ENCODE data around the gene SEPTIN2.
"Not testable (repeated sequence)": the region's sequence is repeated elsewhere in the genome, so short reads cannot be mapped to it uniquely, and the experiment has no call there.

The SEPTIN2 gene

GRCh38 chr2:241354668-241355658, 39.2 kb downstream of the SEPTIN2 start:
- peak; percentile 66 for DNase-seq

GRCh38 chr2:241355983-241356870, 40.5 kb downstream of the SEPTIN2 start, which contains the start of gene FARP2:
Gene FARP2 (plus strand): TSS chr2:241356285. CDS start chr2:241373108, 16,823 bp downstream.
- DNase-seq: peak; percentile 98

- no peak for DNase-seq
These were observed 41.1 kb downstream of the SEPTIN2 start for GRCh38 chr2:241356871-241357260.

DNA sequence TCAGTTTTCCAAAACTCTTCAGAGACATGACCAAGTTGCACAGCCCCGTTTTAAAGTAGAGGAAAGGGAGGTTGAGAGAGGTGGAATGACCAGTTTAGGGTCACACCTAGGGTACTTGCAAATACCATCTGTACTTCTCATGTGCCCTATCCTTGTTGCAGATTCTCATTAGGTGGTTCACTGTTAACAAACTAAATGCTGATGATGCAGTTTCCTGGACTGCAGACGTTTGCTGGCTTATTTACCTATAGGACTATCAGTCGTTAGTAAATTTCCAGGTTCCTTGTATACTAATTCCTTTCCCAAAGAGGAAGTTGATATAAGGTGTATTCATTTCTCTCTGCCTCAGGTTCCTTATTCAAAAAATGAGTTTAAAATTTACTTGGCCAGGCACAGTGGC, 41.8 kb downstream of the SEPTIN2 start:
- DNase-seq: no peak

GRCh38 chr2:241358470-241358869, 42.7 kb downstream of the SEPTIN2 start:
- DNase-seq: no peak

DNA sequence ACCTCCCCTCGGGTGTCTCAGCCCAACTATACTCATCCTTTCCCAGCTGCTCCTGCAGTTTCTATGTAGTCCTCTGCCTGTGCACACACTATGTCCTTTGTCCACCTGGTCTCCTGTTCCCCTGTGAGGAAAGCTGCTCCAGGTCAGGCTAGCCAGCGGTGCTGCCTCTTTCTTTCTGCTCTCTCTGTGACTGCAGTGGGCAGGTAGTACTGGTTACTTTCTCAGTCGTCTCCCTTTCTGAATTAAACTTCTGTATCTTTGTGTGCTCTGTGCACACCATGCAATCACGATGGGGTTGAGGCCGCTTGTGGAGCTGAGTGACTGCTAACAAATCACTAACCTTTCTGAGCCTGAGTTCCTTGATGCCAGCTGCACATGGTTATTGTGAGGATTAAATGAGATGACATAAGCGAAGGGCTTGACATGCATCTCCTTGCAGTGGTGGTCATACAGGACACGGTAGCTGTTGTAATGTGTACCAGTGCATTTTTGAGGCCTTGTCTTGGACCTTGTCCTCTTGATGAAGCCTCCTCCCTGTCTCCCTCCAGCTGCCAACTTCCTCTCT, 43.8 kb downstream of the SEPTIN2 start:
- DNase-seq: no peak

DNA sequence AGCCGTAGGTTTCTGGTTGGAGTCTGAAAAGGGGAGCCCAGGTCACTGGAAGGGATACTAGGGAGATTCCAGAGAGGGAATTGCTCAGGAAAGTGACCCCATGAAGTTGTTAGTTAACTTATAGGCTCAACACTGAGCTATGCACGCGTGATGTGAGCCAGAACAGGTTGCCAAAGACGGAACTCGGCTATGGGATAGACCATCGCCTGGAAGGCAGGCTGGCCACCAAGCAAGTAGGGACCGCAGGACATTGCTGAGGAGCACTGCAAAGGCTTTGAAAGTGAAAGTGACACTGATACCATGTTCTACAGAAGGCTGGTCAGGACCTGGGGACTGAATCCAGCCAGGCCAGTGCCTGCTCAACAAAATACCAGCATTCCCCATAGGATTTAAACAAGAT, 47.7 kb downstream of the SEPTIN2 start:
- no peak for DNase-seq

- DNase-seq: no peak
These were observed 49.1 kb downstream of the SEPTIN2 start for GRCh38 chr2:241364781-241365180.

- DNase-seq: no peak
These were observed 51.0 kb downstream of the SEPTIN2 start for GRCh38 chr2:241366678-241367077.

- DNase-seq: no peak
These were observed 52.9 kb downstream of the SEPTIN2 start for GRCh38 chr2:241368643-241369042.

GRCh38 chr2:241372361-241372992, 56.8 kb downstream of the SEPTIN2 start:
- DNase-seq: no peak

- DNase-seq: no peak
These were observed 57.7 kb downstream of the SEPTIN2 start for GRCh38 chr2:241373446-241373845.

- not testable (repeated sequence) for DNase-seq
These were observed 58.2 kb downstream of the SEPTIN2 start for GRCh38 chr2:241373906-241374305.

- DNase-seq: no peak
These were observed 59.6 kb downstream of the SEPTIN2 start for GRCh38 chr2:241375300-241375699.

GRCh38 chr2:241376808-241377207, 61.1 kb downstream of the SEPTIN2 start:
- DNase-seq: no peak

DNA sequence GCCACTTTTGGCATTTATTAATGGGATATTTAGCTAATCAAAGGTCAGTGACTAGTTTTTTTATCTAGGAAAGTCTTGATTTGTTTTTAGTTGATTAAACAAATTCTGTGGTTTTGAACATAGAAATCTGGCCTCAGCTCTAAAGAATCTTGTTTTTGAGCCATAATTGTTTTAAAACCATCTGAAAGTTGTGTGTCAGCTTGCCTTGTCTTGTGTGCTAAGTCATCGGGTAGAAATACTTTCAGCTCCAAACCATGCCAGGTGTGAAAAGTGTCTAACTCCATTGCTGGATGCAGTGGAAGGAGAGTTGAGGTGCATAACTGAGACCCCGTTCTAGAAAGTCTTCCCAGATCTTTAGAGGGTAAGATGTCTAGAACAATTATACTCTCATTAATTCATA, 63.1 kb downstream of the SEPTIN2 start:
- no peak for DNase-seq

- no peak for DNase-seq
These were observed 64.1 kb downstream of the SEPTIN2 start for GRCh38 chr2:241379481-241380480.

GRCh38 chr2:241381872-241382271, 66.1 kb downstream of the SEPTIN2 start:
- no peak for DNase-seq

GRCh38 chr2:241385450-241385849, 69.7 kb downstream of the SEPTIN2 start:
- DNase-seq: not testable (repeated sequence)

- no peak for DNase-seq
These were observed 70.8 kb downstream of the SEPTIN2 start for GRCh38 chr2:241386519-241386918.

DNA sequence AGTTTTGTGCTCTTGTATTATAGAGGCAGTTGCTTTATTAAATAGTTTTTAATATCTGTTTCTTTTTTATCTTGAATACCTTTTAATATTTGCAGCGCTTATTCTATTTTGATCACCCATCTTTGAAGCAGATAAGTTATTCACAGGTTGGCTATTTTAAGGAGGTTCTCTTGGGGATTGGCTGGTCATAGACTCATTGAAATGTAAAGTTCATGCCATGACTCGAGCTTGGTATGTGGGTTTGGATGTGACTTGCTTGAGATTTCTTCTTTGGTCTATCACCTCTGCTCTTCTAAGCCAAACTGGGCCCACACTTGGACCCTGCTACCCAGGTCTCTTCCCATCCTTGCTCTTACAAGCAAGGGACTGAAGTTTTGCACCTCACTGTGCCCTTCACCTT, 74.0 kb downstream of the SEPTIN2 start:
- no peak for DNase-seq

All from CD4-positive, alpha-beta T cell treated with Interleukin-6 for 4 hours (primary cell).